Gastroesophageal sphincter (tissue), 4 donors: ENCODE data around the gene LCN9. TPM values are rescaled to one million over a fixed set of nuclear protein-coding genes. Genes with fewer than 3 reads are reported as not detected.

Experiments used
- ATAC-seq: fragments of 150-250 bp; one replicate; pipeline ENCODE4 v1.9.1; 2016; ENCODE audit warnings: mild to moderate bottlenecking, moderate library complexity
- H3K27ac ChIP-seq, 4 donors: fragments of 200-600 bp; sonication (generic) in 3 of 4; 1 replicate in 3 of 4; 2 replicates in 1 of 4; pipeline ENCODE4 v1.5.1; 2016 to 2019
- H3K27me3 ChIP-seq: fragments of 200-600 bp; sonication (generic); one replicate; pipeline ENCODE4 v1.5.1; 2019
- H3K36me3 ChIP-seq, 2 donors: fragments of 200-600 bp; sonication (generic); one replicate each; pipeline ENCODE4 v1.5.1; 2019; ENCODE audit warnings: control low read depth in 1 of 2
- H3K4me1 ChIP-seq, 3 donors: fragments of 200-600 bp; sonication (generic); 1 replicate in 2 of 3; 2 replicates in 1 of 3; pipeline ENCODE4 v1.5.1; 2016 to 2019; ENCODE audit warnings: control low read depth in 2 of 3
- H3K4me3 ChIP-seq, 2 donors: fragments of 200-600 bp; sonication (generic); one replicate each; pipeline ENCODE4 v1.5.1; 2019; ENCODE audit warnings: mild to moderate bottlenecking in 1 of 2, moderate library complexity in 1 of 2
- H3K9me3 ChIP-seq, 3 donors: fragments of 200-600 bp; sonication (generic); one replicate each; pipeline ENCODE4 v1.5.1; 2017 to 2019; ENCODE audit warnings: control low read depth in 2 of 3
- EP300 ChIP-seq: sonication (generic); formaldehyde crosslinking; IDR thresholded peaks from one replicate; pipeline ENCODE4 v1.6.1; 2017; ENCODE audit warnings: antibody characterized with exemption, mild to moderate bottlenecking
- POLR2A ChIP-seq, 2 donors: fragments of 450-650 bp; IDR thresholded peaks; one replicate each; pipeline ENCODE4 v1.6.1; 2017; ENCODE audit warnings: antibody characterized with exemption in 2 of 2, mild to moderate bottlenecking in 2 of 2, moderate library complexity in 1 of 2
- POLR2AphosphoS5 ChIP-seq: sonication (generic); formaldehyde crosslinking; IDR thresholded peaks from one replicate; pipeline ENCODE4 v1.6.1; 2017; ENCODE audit warnings: antibody characterized with exemption
- WGBS, 2 donors: methylation state at CpG; one replicate each; pipeline ENCODE4 v1.1.5; 2018; ENCODE audit warnings: low coverage in 1 of 2; 5-methylcytosine and 5-hydroxymethylcytosine counted together
- total RNA-seq, 4 donors: library from RNA; depleted of rRNA; stranded (reverse); fragments of >200 nt; gene quantifications; one replicate each; pipeline ENCODE4 v1.1.0, GENCODE V29; 2016
- TF ChIP-seq, protein P1 (sequence below), 4 experiments: fragments of 200-600 bp in 2 of 4; fragments of 450-650 bp in 2 of 4; sonication (generic) in 1 of 4; IDR thresholded peaks; one replicate each; pipeline ENCODE4 v1.5.1; 2017 to 2019; ENCODE audit warnings: antibody characterized with exemption in 4 of 4, mild to moderate bottlenecking in 2 of 4, moderate library complexity in 2 of 4

LCN9 gene
- total RNA-seq, 4 donors from 2014 or later, result not detected

DNA sequence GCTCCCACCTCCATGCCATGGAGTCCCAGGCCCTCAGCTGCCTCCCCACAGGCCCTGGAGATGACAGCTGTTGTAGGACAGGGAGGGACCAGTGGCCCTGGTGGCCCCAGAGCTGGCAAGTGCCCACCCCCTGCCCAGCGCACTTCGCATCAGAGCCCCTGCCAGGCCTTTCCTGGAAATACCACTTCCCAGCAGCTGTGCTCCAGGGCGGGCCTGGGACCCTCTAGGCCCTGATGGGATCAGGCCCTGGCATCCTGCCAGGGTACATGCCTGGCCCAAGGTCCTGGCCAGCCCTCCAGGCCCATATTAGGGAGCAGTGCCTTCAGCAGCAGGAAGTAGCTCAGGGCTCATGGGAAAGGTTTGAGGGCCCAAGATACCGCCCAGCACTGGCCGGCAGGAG lies 41.4 kb downstream of the LCN9 start:
- peaks cover 98% of the 10 kb centered on the region for H3K27me3 ChIP-seq
- ATAC-seq, result no peak
- H3K36me3 ChIP-seq, result no peaks in the 10 kb centered on the region
- H3K9me3 ChIP-seq, result no peaks in the 10 kb centered on the region
- TF ChIP-seq, protein P1, sequence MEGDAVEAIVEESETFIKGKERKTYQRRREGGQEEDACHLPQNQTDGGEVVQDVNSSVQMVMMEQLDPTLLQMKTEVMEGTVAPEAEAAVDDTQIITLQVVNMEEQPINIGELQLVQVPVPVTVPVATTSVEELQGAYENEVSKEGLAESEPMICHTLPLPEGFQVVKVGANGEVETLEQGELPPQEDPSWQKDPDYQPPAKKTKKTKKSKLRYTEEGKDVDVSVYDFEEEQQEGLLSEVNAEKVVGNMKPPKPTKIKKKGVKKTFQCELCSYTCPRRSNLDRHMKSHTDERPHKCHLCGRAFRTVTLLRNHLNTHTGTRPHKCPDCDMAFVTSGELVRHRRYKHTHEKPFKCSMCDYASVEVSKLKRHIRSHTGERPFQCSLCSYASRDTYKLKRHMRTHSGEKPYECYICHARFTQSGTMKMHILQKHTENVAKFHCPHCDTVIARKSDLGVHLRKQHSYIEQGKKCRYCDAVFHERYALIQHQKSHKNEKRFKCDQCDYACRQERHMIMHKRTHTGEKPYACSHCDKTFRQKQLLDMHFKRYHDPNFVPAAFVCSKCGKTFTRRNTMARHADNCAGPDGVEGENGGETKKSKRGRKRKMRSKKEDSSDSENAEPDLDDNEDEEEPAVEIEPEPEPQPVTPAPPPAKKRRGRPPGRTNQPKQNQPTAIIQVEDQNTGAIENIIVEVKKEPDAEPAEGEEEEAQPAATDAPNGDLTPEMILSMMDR (IDR thresholded peaks at IDR 0.05), result no peak
- no peak for TF ChIP-seq EP300
- TF ChIP-seq POLR2AphosphoS5, result no peak
- no peak for TF ChIP-seq POLR2A (IDR thresholded peaks at IDR 0.05)
- no CpG with 5 or more reads among the region's 5 CpGs for WGBS, 2 donors
- H3K27ac ChIP-seq, result no peak overlapping the region
- H3K4me3 ChIP-seq, result no peak overlapping the region
- H3K4me1 ChIP-seq, result peaks cover 0 to 16% (median 8%) of the 10 kb centered on the region in 3 donors

DNA sequence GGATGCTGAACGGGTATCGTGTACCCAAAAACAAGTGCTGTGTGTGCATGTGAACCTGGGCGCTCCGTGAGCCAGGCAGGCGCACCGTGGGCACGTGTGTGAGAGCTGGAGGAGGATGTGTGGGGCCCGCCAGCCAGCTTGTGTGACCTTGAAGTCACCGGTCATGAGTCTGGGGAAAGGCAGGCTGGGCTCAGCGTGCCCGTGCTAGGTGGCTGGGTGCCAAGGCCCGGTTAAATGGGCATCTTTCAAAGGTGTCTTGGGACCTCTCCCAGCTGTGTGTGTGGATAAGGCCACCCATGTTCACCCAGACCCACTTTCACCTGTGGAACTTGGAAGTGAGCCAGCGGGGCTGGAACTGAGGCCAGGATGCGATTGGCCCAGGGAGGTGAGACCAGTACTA lies 42.3 kb downstream of the LCN9 start:
- no peaks in the 10 kb centered on the region for H3K9me3 ChIP-seq
- H3K27me3 ChIP-seq, result peaks cover 95% of the 10 kb centered on the region
- H3K36me3 ChIP-seq, result no peaks in the 10 kb centered on the region
- WGBS, 2 donors, result 40 to 50% methylated on average over 1 of the region's 14 CpGs
- H3K27ac ChIP-seq, result no peak overlapping the region
- H3K4me1 ChIP-seq, result peaks cover 0 to 16% (median 8%) of the 10 kb centered on the region in 3 donors
- ATAC-seq, result no peak
- TF ChIP-seq POLR2AphosphoS5 (no peak), EP300 (no peak), POLR2A (IDR thresholded peaks at IDR 0.05) (no peak)
- TF ChIP-seq, protein P1 (IDR thresholded peaks at IDR 0.05), result no peak
- H3K4me3 ChIP-seq, result no peak overlapping the region

- WGBS, 2 donors, result no CpG with 5 or more reads among the region's 9 CpGs
- H3K27me3 ChIP-seq, result peaks cover 95% of the 10 kb centered on the region
- H3K4me3 ChIP-seq, result no peak overlapping the region
- peaks cover 0 to 16% (median 8%) of the 10 kb centered on the region in 3 donors for H3K4me1 ChIP-seq
- TF ChIP-seq EP300, result no peak
- TF ChIP-seq, protein P1 (IDR thresholded peaks at IDR 0.05), result no peak
- no peak for TF ChIP-seq POLR2AphosphoS5
- no peak for TF ChIP-seq POLR2A (IDR thresholded peaks at IDR 0.05)
- ATAC-seq, result no peak
- no peaks in the 10 kb centered on the region for H3K36me3 ChIP-seq
- no peaks in the 10 kb centered on the region for H3K9me3 ChIP-seq
- H3K27ac ChIP-seq, result no peak overlapping the region
Observed at GRCh38 chr9:135706288-135706687, 43.2 kb downstream of the LCN9 start.

GRCh38 chr9:135707252-135708138 lies 44.4 kb downstream of the LCN9 start:
- Histone ChIP-seq H3K36me3 (no peaks in the 10 kb centered on the region), H3K4me1 (peaks cover 0 to 5% (median 0%) of the 10 kb centered on the region in 3 donors), H3K4me3 (no peak overlapping the region), H3K27ac (no peak overlapping the region), H3K9me3 (no peaks in the 10 kb centered on the region), H3K27me3 (peaks cover 95% of the 10 kb centered on the region)
- ATAC-seq, result no peak
- TF ChIP-seq EP300 (no peak), POLR2A (IDR thresholded peaks at IDR 0.05) (no peak), POLR2AphosphoS5 (no peak)
- TF ChIP-seq, protein P1 (IDR thresholded peaks at IDR 0.05), result no peak
- WGBS, 2 donors, result no CpG with 5 or more reads among the region's 23 CpGs

GRCh38 chr9:135708164-135708563 lies 45.1 kb downstream of the LCN9 start:
- no peak for ATAC-seq
- Histone ChIP-seq H3K27me3 (peaks cover 95% of the 10 kb centered on the region), H3K27ac (no peak overlapping the region), H3K4me1 (no peaks in the 10 kb centered on the region), H3K9me3 (no peaks in the 10 kb centered on the region), H3K36me3 (no peaks in the 10 kb centered on the region), H3K4me3 (no peak overlapping the region)
- WGBS, 2 donors, result 80 to 82% methylated on average over 4 of the region's 4 CpGs
- TF ChIP-seq POLR2A (IDR thresholded peaks at IDR 0.05) (no peak), POLR2AphosphoS5 (no peak), EP300 (no peak)
- TF ChIP-seq, protein P1 (IDR thresholded peaks at IDR 0.05), result no peak
